ENCODE data around the gene ANTKMT. TPM values are rescaled to one million over a fixed set of nuclear protein-coding genes. Genes with fewer than 3 reads are reported as not detected.

The ANTKMT gene
- total and polyA plus RNA-seq, 2 of the 4 experiments (the other 2 are of a cell fraction), result 7.3 to 16.2 TPM

- TF ChIP-seq CTCF (conservative IDR thresholded peaks at IDR 0.05; ENCODE audit: low read depth, low read length), result no peak
Measured at GRCh38 chr16:683396-684070, 37.4 kb upstream of the ANTKMT start (continued).

- peak within 1 kb of the TSS; percentile 93 for H2AK9ac ChIP-seq (replicated peaks; ENCODE audit: low read depth, low read length, poor library complexity)
- no peak within 1 kb of the TSS for H3K14ac ChIP-seq (replicated peaks; ENCODE audit: low read depth, low read length)
- H3K23ac ChIP-seq (ENCODE audit: low read depth, low read length), result no peak within 1 kb of the TSS
- H3K36me3 ChIP-seq (ENCODE audit: control insufficient read depth, insufficient read depth, low read length), result peaks cover 41% of the 10 kb centered on the region
- dilution Hi-C loops (cut with HindIII; ENCODE audit: low sequenced_read_pairs, unreplicated experiment), result no loop called here
- H2BK15ac ChIP-seq (ENCODE audit: low read depth, low read length), result no peak within 1 kb of the TSS
- no peak within 1 kb of the TSS for H2BK120ac ChIP-seq (ENCODE audit: low read depth, low read length)
- no peak within 1 kb of the TSS for H3K56ac ChIP-seq (ENCODE audit: extremely low read depth, insufficient read depth, low read length)
- in situ Hi-C loops (cut with MboI; ENCODE audit: low sequenced_read_pairs), result no loop called here
- peak within 1 kb of the TSS; percentile 80 to 94 for H4K8ac ChIP-seq (ENCODE audit: low read depth in 2 of 2, low read length in 2 of 2)
- H2AK5ac ChIP-seq (ENCODE audit: low read depth, low read length), result peak within 1 kb of the TSS; percentile 87
- H4K20me1 ChIP-seq (ENCODE audit: insufficient read depth, low read length), result peaks cover 34% of the 10 kb centered on the region
- H3K4me3 ChIP-seq (ENCODE audit: insufficient read depth, low read depth, low read length), result peak within 1 kb of the TSS; percentile 81
- peak within 1 kb of the TSS; percentile 62; the same call in 1 of the 2 replicates for H4K91ac ChIP-seq (ENCODE audit: insufficient read depth, low read depth, low read length)
- H3K9me3 ChIP-seq (ENCODE audit: control insufficient read depth, insufficient read depth, low read length), result no peaks in the 10 kb centered on the region
- peak; percentile 42 for ATAC-seq (ENCODE audit: low read depth)
- peak within 1 kb of the TSS; percentile 85 for H3K4me2 ChIP-seq (ENCODE audit: low read depth, low read length)
- peak within 1 kb of the TSS; percentile 72 for H3K9ac ChIP-seq (ENCODE audit: low read depth, low read length)
- peak within 1 kb of the TSS; percentile 87 for H2AFZ ChIP-seq (replicated peaks; ENCODE audit: low read length, poor library complexity)
- H4K5ac ChIP-seq (ENCODE audit: low read depth, low read length), result peak within 1 kb of the TSS; percentile 32
- peak within 1 kb of the TSS; percentile 63 for H3K4ac ChIP-seq (ENCODE audit: low read depth, low read length)
- ChIA-PET POLR2A (ENCODE audit: unreplicated experiment) (no interaction called here), CTCF (no interaction called here)
- intact Hi-C loops (cut with micrococcal nuclease), result no loop called here
- no peak within 1 kb of the TSS for H3K18ac ChIP-seq (ENCODE audit: low read depth, low read length)
- H3K27ac ChIP-seq (ENCODE audit: insufficient read depth, low read length), result peak within 1 kb of the TSS; percentile 54
- peak; percentile 92 for DNase-seq
- no peaks in the 10 kb centered on the region for H3K27me3 ChIP-seq (ENCODE audit: control insufficient read depth, insufficient read depth, low read length)
- no peak within 1 kb of the TSS for H2BK20ac ChIP-seq (ENCODE audit: low read depth, low read length)
- H2BK5ac ChIP-seq (ENCODE audit: low read depth, low read length, poor library complexity, severe bottlenecking), result peak within 1 kb of the TSS; percentile 29
- BruUV-seq (replicated peaks), result no TSS peak
- peaks cover 13 to 56% of the 10 kb centered on the region in 2 experiments for H3K79me1 ChIP-seq (ENCODE audit: low read depth in 1 of 2, low read length in 2 of 2)
- 6% methylated on average over 89 of the region's 91 CpGs; no CpG with 5 or more reads in 1 of the 2 experiments for WGBS, 2 experiments (ENCODE audit: extremely low coverage in 2 of 2, insufficient read length in 1 of 2)
- peaks cover 24% of the 10 kb centered on the region for H3K4me1 ChIP-seq (ENCODE audit: control insufficient read depth, insufficient read depth, low read length)
- peaks cover 12% of the 10 kb centered on the region for H3K9me1 ChIP-seq (ENCODE audit: insufficient read depth, low read length)
- TF ChIP-seq ELK1 (IDR thresholded peaks at IDR 0.05; ENCODE audit: borderline replicate concordance, low read depth, low read length) (no peak), BHLHE40 (IDR thresholded peaks at IDR 0.05; ENCODE audit: low read depth, low read length) (peak; percentile 42; the same call in 1 of the 2 replicates), RFX5 (IDR thresholded peaks at IDR 0.05; ENCODE audit: low read depth, low read length) (no peak), MAFK (IDR thresholded peaks at IDR 0.05; ENCODE audit: low read depth, low read length) (no peak), CHD1 (IDR thresholded peaks at IDR 0.05; ENCODE audit: low read depth, low read length) (no peak), RCOR1 (IDR thresholded peaks at IDR 0.05; ENCODE audit: insufficient replicate concordance, low read length) (no peak), CTCF (conservative IDR thresholded peaks at IDR 0.05; ENCODE audit: low read depth, low read length) (no peak), MXI1 (IDR thresholded peaks at IDR 0.05; ENCODE audit: borderline replicate concordance, low read depth, low read length) (peak; percentile 88; the same call in 1 of the 2 replicates)
Measured at GRCh38 chr16:684071-684794, 36.7 kb upstream of the ANTKMT start, which contains the start of gene JMJD8. Gene JMJD8 (minus strand): TSS chr16:684334. CDS start chr16:684319, 15 bp downstream.

Measured in IMR-90 (cell line).